SIG-M5 (cell line): ENCODE measurements around the gene SLC4A2.

Experiments used
- DNase-seq: peaks from one replicate; lab custom pipeline; 2025; lab: John Stamatoyannopoulos, UW

SLC4A2 gene

GRCh38 chr7:151115121-151115835, 55.9 kb downstream of the SLC4A2 start:
- no peak for DNase-seq

- DNase-seq, result no peak
These were observed 56.5 kb downstream of the SLC4A2 start for GRCh38 chr7:151115836-151116418.

GRCh38 chr7:151116603-151117440, 57.4 kb downstream of the SLC4A2 start:
- no peak for DNase-seq

- DNase-seq, result no peak
These were observed 58.2 kb downstream of the SLC4A2 start for GRCh38 chr7:151117565-151117964.

GRCh38 chr7:151118108-151119054, 59.0 kb downstream of the SLC4A2 start:
- no peak for DNase-seq

- DNase-seq, result no peak
These were observed 59.6 kb downstream of the SLC4A2 start for GRCh38 chr7:151119055-151119415.

DNA sequence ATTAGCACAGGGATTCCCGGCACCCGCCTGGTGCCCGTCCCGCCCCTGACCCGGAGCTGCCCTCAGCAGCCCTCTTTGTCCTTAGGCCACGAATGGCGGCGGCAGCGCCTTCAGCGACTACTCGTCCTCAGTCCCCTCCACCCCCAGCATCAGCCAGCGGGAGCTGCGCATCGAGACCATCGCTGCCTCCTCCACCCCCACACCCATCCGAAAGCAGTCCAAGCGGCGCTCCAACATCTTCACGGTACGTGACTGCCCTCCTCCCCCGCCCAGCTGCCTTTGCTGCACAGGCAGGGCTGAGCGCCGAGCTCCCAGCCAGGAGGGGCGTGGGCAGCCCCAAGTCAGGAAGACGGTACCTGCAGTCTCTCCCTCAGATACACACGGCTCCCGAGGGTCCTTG, 60.5 kb downstream of the SLC4A2 start:
- no peak for DNase-seq

GRCh38 chr7:151120896-151121295, 61.5 kb downstream of the SLC4A2 start:
- no peak for DNase-seq

- no peak for DNase-seq
These were observed 62.2 kb downstream of the SLC4A2 start for GRCh38 chr7:151121380-151122170.

DNA sequence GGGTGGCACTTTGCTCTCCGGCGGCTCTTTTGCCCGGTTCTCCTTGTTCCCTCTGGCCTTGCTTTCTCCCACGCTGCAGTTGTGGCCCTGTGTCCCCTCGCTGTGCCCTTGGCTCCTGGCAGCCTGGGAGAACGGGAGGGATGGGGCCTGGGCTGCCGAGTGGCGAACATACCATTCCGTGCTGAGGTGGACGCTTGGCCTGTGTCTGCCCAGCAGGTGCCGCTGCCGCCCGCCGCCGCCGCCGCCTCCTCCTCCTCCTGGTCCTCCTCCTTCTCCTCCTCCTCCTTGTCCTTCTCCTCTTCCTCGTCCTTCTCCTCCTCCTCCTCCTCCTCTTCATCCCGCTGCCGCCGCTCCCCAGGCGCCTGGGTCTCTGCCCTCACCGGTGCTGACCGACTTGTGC, 62.9 kb downstream of the SLC4A2 start:
- no peak for DNase-seq

GRCh38 chr7:151122796-151123157, 63.4 kb downstream of the SLC4A2 start:
- DNase-seq, result no peak

GRCh38 chr7:151123158-151123821, 63.9 kb downstream of the SLC4A2 start:
- no peak for DNase-seq

- no peak for DNase-seq
These were observed 64.6 kb downstream of the SLC4A2 start for GRCh38 chr7:151123822-151124464.

DNA sequence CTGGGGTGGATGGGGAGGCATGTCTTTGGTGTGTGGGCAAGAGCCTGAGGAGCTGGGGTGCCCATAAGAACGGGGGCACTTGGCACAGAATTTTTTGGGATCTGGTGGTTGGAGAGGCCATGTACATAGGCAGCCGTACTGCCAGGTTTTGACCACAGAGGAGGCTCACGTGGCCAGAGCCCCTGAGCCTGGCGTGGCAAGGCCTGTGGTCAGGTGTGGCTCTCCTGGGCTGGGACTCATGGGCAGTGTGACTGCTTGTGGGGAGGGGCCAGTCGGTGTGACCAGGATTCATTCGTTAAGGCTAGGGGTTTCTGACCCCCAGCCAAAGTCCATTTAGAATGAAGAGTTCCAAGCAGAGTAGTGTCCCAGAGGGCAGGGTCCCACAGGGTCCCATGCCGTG, 65.1 kb downstream of the SLC4A2 start:
- DNase-seq, result no peak

GRCh38 chr7:151124899-151125399, 65.6 kb downstream of the SLC4A2 start:
- no peak for DNase-seq

- DNase-seq, result no peak
These were observed 66.1 kb downstream of the SLC4A2 start for GRCh38 chr7:151125470-151125845.

DNA sequence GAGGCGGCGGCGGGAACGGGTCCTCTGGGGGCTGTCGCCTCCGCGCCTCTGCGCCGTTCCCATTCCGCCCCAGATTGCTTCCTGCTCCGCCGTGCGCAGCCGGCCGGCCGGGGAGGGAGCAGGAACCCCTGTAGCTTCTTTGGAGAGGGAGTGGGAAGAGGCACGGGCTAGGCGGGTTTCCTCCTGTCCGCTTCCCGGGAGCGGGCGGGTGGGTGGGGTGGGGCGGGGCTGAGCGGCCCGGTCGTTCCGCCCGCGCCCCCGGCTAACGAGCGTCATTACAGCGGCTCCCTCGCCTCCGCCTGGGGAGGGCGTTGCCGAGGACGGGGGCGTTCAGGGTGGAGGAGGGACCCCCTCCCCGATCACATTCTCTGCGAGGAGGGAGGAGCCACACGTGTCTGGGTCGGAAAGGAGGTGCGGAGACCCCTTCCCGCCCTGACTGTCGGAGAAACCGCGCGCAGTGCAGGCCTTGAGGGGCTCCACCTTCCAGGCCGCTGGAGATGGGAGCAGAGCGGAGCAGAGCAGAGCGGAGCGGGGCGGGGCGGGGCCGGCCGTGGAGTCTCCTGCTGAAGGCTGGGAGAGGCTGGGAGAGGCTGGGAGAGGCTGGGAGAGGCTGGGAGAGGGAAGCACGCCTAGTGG, 66.6 kb downstream of the SLC4A2 start:
- DNase-seq, result no peak
